GM12878 (cell line): ENCODE data around the gene CKLF. TPM values are rescaled to one million over a fixed set of nuclear protein-coding genes. Genes with fewer than 3 reads are reported as not detected.
A peak's percentile ranks its signal among the peaks of the same experiment; 100 is the strongest.

Source experiments
- ATAC-seq: fragments of 200-7000 bp; cut with Tn5 transposase; 3 replicates; pipeline ENCODE4 v1.9.1; 2020; ENCODE audit warnings: mild to moderate bottlenecking, moderate library complexity
- BruUV-seq: library from RNA; stranded (reverse); fragments of 400-500 nt; replicated peaks from 2 replicates; lab custom pipeline; 2021; lab: Mats Ljungman, UMichigan
- CTCF ChIA-PET: fragments of 300-600 bp; sonication (Branson Sonifier 250); formaldehyde crosslinking; extraction: SDS; loops from one replicate; lab custom pipeline; 2021; ENCODE audit warnings: inconsistent platforms; lab: Yijun Ruan, JAX
- POLR2A ChIA-PET: fragments of 350-600 bp; formaldehyde crosslinking; extraction: SDS; loops from one replicate; lab custom pipeline; 2021; ENCODE audit warnings: inconsistent platforms; lab: Charles Lee
- RAD21 ChIA-PET: fragments of 300-600 bp; sonication (Branson Sonifier 250); formaldehyde crosslinking; loops from one replicate; lab custom pipeline; 2023; ENCODE audit warnings: antibody characterized with exemption; ENCODE audit not compliant: unreplicated experiment; lab: Charles Lee
- SMC1A ChIA-PET: fragments of 300-600 bp; sonication (Branson Sonifier 250); formaldehyde crosslinking; loops from one replicate; lab custom pipeline; 2023; ENCODE audit not compliant: unreplicated experiment, uncharacterized antibody; lab: Charles Lee
- DNase-seq: peaks from one replicate; pipeline ENCODE4 v3.0.0-alpha.2; 2011; ENCODE audit warnings: low read depth, low spot score
- FAIRE-seq: peaks from 3 replicates; lab custom pipeline; 2011; peaks lifted over from hg19 to GRCh38; lab: Jason Lieb, UNC
- H2AFZ ChIP-seq: 2 replicates; pipeline ENCODE4 v1.6.0; 2011; ENCODE audit warnings: low read depth, low read length, control low read depth; ENCODE audit not compliant: control insufficient read depth
- H3K27ac ChIP-seq: 2 replicates; pipeline ENCODE4 v1.5.1; 2011; ENCODE audit warnings: control low read depth; ENCODE audit not compliant: control insufficient read depth, insufficient read depth
- H3K27me3 ChIP-seq, 2 experiments: replicated peaks in 1 of 2; 2 replicates each; pipeline versions ENCODE4 v1.6.0 to v1.6.1; 2011; ENCODE audit warnings: low read length in 1 of 2; ENCODE audit not compliant: control insufficient read depth in 2 of 2, insufficient read depth in 2 of 2
- H3K36me3 ChIP-seq, 2 experiments: 2 replicates each; pipeline ENCODE4 v1.5.1; 2011; ENCODE audit warnings: low read length in 1 of 2; ENCODE audit not compliant: control insufficient read depth in 2 of 2, insufficient read depth in 2 of 2
- H3K4me1 ChIP-seq: 2 replicates; pipeline ENCODE4 v1.6.1; 2011; ENCODE audit warnings: mild to moderate bottlenecking, low read length, moderate library complexity, mixed read lengths; ENCODE audit not compliant: control insufficient read depth, insufficient read depth
- H3K4me2 ChIP-seq: 2 replicates; pipeline ENCODE4 v1.6.0; 2011; ENCODE audit warnings: control low read depth; ENCODE audit not compliant: control insufficient read depth, insufficient read depth
- H3K4me3 ChIP-seq: fragments of 200-600 bp; sonication (generic); 2 replicates; pipeline ENCODE4 v1.5.1; 2016
- H3K79me2 ChIP-seq: 2 replicates; pipeline ENCODE4 v1.6.0; 2011; ENCODE audit warnings: low read length; ENCODE audit not compliant: control insufficient read depth, insufficient read depth
- H3K9ac ChIP-seq: 2 replicates; pipeline ENCODE4 v1.8.0; 2011; ENCODE audit warnings: low read length, control low read depth, mixed read lengths; ENCODE audit not compliant: control insufficient read depth, insufficient read depth
- H3K9me3 ChIP-seq: replicated peaks from 3 replicates; pipeline ENCODE4 v1.5.1; 2011; ENCODE audit warnings: mild to moderate bottlenecking, low read length; ENCODE audit not compliant: control insufficient read depth, insufficient read depth
- H4K20me1 ChIP-seq: 2 replicates; pipeline ENCODE4 v1.6.0; 2011; ENCODE audit not compliant: control insufficient read depth, insufficient read depth
- CBX5 ChIP-seq: sonication (generic); IDR thresholded peaks from 2 replicates; pipeline ENCODE4 v1.6.1; 2016; ENCODE audit warnings: low read depth, moderate library complexity, mild to moderate bottlenecking, inconsistent platforms
- IKZF1 ChIP-seq: fragments of 450-650 bp; conservative IDR thresholded peaks from 2 replicates; pipeline ENCODE4 v1.6.1; 2017; ENCODE audit warnings: antibody characterized with exemption, mild to moderate bottlenecking
- IRF4 ChIP-seq: IDR thresholded peaks from 2 replicates; pipeline ENCODE4 v1.6.1; 2011; ENCODE audit warnings: low read depth, low read length
- KDM1A ChIP-seq: fragments of 200-600 bp; sonication (generic); IDR thresholded peaks from 2 replicates; pipeline ENCODE4 v1.6.1; 2016; ENCODE audit warnings: borderline replicate concordance
- LARP7 ChIP-seq: fragments of 450-650 bp; IDR thresholded peaks from 2 replicates; pipeline ENCODE4 v1.6.1; 2017; ENCODE audit warnings: mild to moderate bottlenecking
- MEF2B ChIP-seq: fragments of 450-650 bp; IDR thresholded peaks from 2 replicates; pipeline ENCODE4 v1.6.1; 2018; ENCODE audit warnings: mild to moderate bottlenecking, moderate library complexity; ENCODE audit not compliant: partially characterized antibody, poor library complexity, severe bottlenecking
- MTA2 ChIP-seq: fragments of 450-650 bp; IDR thresholded peaks from 2 replicates; pipeline ENCODE4 v1.6.1; 2016; ENCODE audit warnings: low read depth, mild to moderate bottlenecking, moderate library complexity
- NFIC ChIP-seq: IDR thresholded peaks from 2 replicates; pipeline ENCODE4 v1.6.1; 2012; ENCODE audit warnings: low read depth, mild to moderate bottlenecking, inconsistent platforms, low read length, moderate library complexity
- POLR2A ChIP-seq: IDR thresholded peaks from 2 replicates; pipeline ENCODE4 v1.6.1; 2011; ENCODE audit warnings: low read depth, mild to moderate bottlenecking, low read length
- POLR2AphosphoS5 ChIP-seq: IDR thresholded peaks from 2 replicates; pipeline ENCODE4 v1.6.1; 2011; ENCODE audit warnings: mild to moderate bottlenecking, low read length, inconsistent platforms
- RAD21 ChIP-seq: IDR thresholded peaks from 2 replicates; pipeline ENCODE4 v1.6.1; 2011; ENCODE audit warnings: mild to moderate bottlenecking, low read depth, low read length, moderate library complexity; ENCODE audit not compliant: insufficient read depth
- SIN3A ChIP-seq: IDR thresholded peaks from 2 replicates; pipeline ENCODE4 v1.6.1; 2012; ENCODE audit warnings: low read depth, low read length, improper control_type of control experiment
- STAT3 ChIP-seq: IDR thresholded peaks from 2 replicates; pipeline ENCODE4 v1.6.1; 2011; ENCODE audit warnings: low read depth, low read length, improper control_type of control experiment
- TARDBP ChIP-seq: IDR thresholded peaks from 2 replicates; pipeline ENCODE4 v1.6.1; 2016; ENCODE audit warnings: borderline replicate concordance
- TBL1XR1 ChIP-seq: IDR thresholded peaks from 2 replicates; pipeline ENCODE4 v1.6.1; 2012; ENCODE audit warnings: low read depth, low read length, improper control_type of control experiment
- ZNF217 ChIP-seq: fragments of 450-650 bp; IDR thresholded peaks from 2 replicates; pipeline ENCODE4 v1.6.1; 2017; ENCODE audit warnings: antibody characterized with exemption, mild to moderate bottlenecking
- WGBS: methylation state at CpG from one replicate; pipeline ENCODE4 v1.1.6; 2016; ENCODE audit warnings: low lambda C conversion rate; ENCODE audit not compliant: insufficient replicate concordance, insufficient coverage; ENCODE audit errors: missing lambda C conversion rate; 5-methylcytosine and 5-hydroxymethylcytosine counted together
- in situ Hi-C: fragments of 300-500 bp; cut with MboI; formaldehyde crosslinking; loops from 9 replicates; pipeline ENCODE4 v1.14.3; 2018; ENCODE audit warnings: mixed read lengths
- intact Hi-C: fragments of 100-400 bp; cut with micrococcal nuclease; formaldehyde crosslinking; loops from one replicate; pipeline ENCODE4 v1.14.2; 2022; ENCODE audit not compliant: unreplicated experiment
- polyA plus RNA-seq, 11 experiments: library from polyadenylated mRNA; depleted of rRNA in 4 of 11; unstranded in 6 of 11; stranded (reverse) in 5 of 11; fragments of >200 nt; fragmentation: Nextera tagmentation in 4 of 11; fragmentation: Illumina TruSeq in 1 of 11; extraction: Ambion mirVana in 4 of 11; extraction: Trizol in 1 of 11; gene quantifications; 1 replicate in 1 of 11; 2 replicates in 10 of 11; pipeline versions ENCODE4 v1.2.1 to v1.2.3, GENCODE V29; 2011 to 2016; ENCODE audit warnings: inconsistent platforms in 2 of 11, missing spikeins in 2 of 11, low read depth in 1 of 11
- total RNA-seq, 4 experiments: library from RNA; depleted of rRNA in 3 of 4; stranded (reverse); fragments of >200 nt in 3 of 4; fragmentation: Illumina TruSeq in 1 of 4; extraction: Trizol in 1 of 4; gene quantifications; 2 replicates each; pipeline versions ENCODE4 v1.2.1 to v1.2.3, GENCODE V29; 2013 to 2021
- TF ChIP-seq, protein P1 (sequence below): IDR thresholded peaks from 2 replicates; pipeline ENCODE4 v1.6.1; 2011; ENCODE audit warnings: borderline replicate concordance, low read depth, mild to moderate bottlenecking, moderate library complexity, mixed read lengths, low read length; ENCODE audit not compliant: insufficient read depth; ENCODE audit errors: extremely low read length
- TF ChIP-seq, protein P2 (sequence below): fragments of 450-650 bp; IDR thresholded peaks from 2 replicates; pipeline ENCODE4 v1.6.1; 2017; ENCODE audit warnings: mild to moderate bottlenecking, moderate library complexity

CKLF gene
- total and polyA plus RNA-seq, 10 of the 15 experiments (the other 5 are each of a cell fraction or from before 2014, with no cell fraction given), result 40.8 to 193 (median 109) TPM

DNA sequence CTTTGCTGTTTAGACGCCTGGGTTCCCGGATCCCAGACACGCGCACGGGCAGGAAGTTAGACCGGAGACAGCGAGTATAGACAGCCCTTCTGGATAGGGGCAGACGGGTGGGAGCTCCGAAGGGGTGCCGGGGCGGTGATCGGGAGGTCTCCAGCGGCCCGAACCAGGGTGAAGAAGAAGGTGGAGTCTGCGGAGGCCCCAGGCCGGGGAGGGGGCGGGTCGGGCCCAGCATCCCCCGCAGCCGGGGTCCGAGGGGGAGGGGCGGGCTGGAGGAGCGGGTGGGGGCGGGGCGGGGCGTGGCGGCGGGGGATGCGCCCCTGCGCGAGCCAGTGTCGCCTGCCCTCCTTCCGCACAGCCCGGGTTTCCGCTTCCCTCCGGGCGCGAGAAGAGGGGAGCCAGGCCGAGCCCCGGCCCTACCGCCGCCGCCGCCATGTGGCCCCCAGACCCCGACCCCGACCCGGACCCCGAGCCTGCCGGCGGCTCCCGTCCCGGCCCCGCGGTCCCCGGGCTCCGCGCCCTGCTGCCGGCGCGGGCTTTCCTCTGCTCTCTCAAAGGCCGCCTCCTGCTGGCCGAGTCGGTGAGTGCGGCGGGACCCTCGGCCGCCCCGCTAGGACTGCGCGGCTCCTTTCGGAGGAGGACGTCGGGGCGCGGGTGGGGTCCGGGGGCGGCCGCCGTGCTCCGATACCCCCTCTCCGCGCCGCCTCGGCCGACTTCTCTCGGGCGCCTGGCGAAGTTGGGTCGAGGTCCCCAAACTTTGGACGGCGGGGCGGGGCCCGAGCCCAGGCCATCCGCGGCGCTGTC, 52.2 kb downstream of the CKLF start, which contains the start of gene CMTM3:
TSS of gene CMTM3 (plus strand) at position 329 of the 801 bp plus-strand sequence. CDS start at position 431, 102 bp downstream.
- in situ Hi-C loops, result no loop called here
- Histone ChIP-seq H3K4me2 (peak within 1 kb of the TSS; percentile 81), H2AFZ (peak within 1 kb of the TSS; percentile 47), H3K9ac (peak within 1 kb of the TSS; percentile 62), H3K4me3 (peak within 1 kb of the TSS; percentile 72), H3K27ac (peak within 1 kb of the TSS; percentile 32; the same call in 1 of the 2 replicates), H3K9me3 (peaks cover 14% of the 10 kb centered on the region; the same call in 2 of the 3 replicates), H3K4me1 (peaks cover 17% of the 10 kb centered on the region), H4K20me1 (no peaks in the 10 kb centered on the region), H3K36me3 (peaks cover 0 to 2% of the 10 kb centered on the region in 2 experiments; a peak in 2 of 4 replicates), H3K27me3 (no peaks in the 10 kb centered on the region), H3K79me2 (no peaks in the 10 kb centered on the region)
- ChIA-PET SMC1A (interaction anchor here (1.3 to 1.8 kb wide), 3 partner anchors 14 to 53 kb away, joined by 5 read pairs; partner anchors contain the start of gene CKLF), RAD21 (interaction anchor here (0.6 to 1.8 kb wide), 8 partner anchors 15 to 198 kb away, joined by 3 to 8 read pairs (median 4); no protein-coding TSS in a partner anchor), CTCF (interaction anchor here (0.7 to 3.7 kb wide), 9 partner anchors 11 to 871 kb away, joined by 3 to 24 read pairs (median 3); no protein-coding TSS in a partner anchor), POLR2A (interaction anchor here (0.5 to 1.2 kb wide), 2 partner anchors 14 to 65 kb away, joined by 4 to 5 read pairs; no protein-coding TSS in a partner anchor)
- no peak for DNase-seq
- WGBS, result 0% methylated on average over 44 of the region's 96 CpGs
- peak; percentile 67 for ATAC-seq
- intact Hi-C loops, result loop anchor here (1.0 to 5.0 kb wide), 3 partner anchors 52 to 198 kb away; partner anchors contain the start of genes CKLF and TK2
- no peak for FAIRE-seq
- no TSS peak for BruUV-seq
- TF ChIP-seq, protein P1, sequence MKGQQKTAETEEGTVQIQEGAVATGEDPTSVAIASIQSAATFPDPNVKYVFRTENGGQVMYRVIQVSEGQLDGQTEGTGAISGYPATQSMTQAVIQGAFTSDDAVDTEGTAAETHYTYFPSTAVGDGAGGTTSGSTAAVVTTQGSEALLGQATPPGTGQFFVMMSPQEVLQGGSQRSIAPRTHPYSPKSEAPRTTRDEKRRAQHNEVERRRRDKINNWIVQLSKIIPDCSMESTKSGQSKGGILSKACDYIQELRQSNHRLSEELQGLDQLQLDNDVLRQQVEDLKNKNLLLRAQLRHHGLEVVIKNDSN, result no peak
- TF ChIP-seq LARP7 (peak; percentile 55; the same call in 1 of the 2 replicates), POLR2A (peak; percentile 59; the same call in 1 of the 2 replicates), KDM1A (no peak), IRF4 (no peak), NFIC (no peak), STAT3 (no peak), POLR2AphosphoS5 (no peak), SIN3A (no peak), MEF2B (no peak), IKZF1 (peak; percentile 46; the same call in 1 of the 2 replicates), CBX5 (0 out of 2 replicates have a peak, but pooled peaks have one; percentile 48), TBL1XR1 (no peak), TARDBP (no peak), ZNF217 (no peak), MTA2 (peak; percentile 4; the same call in 1 of the 2 replicates), RAD21 (peak; percentile 57)
- TF ChIP-seq, protein P2, sequence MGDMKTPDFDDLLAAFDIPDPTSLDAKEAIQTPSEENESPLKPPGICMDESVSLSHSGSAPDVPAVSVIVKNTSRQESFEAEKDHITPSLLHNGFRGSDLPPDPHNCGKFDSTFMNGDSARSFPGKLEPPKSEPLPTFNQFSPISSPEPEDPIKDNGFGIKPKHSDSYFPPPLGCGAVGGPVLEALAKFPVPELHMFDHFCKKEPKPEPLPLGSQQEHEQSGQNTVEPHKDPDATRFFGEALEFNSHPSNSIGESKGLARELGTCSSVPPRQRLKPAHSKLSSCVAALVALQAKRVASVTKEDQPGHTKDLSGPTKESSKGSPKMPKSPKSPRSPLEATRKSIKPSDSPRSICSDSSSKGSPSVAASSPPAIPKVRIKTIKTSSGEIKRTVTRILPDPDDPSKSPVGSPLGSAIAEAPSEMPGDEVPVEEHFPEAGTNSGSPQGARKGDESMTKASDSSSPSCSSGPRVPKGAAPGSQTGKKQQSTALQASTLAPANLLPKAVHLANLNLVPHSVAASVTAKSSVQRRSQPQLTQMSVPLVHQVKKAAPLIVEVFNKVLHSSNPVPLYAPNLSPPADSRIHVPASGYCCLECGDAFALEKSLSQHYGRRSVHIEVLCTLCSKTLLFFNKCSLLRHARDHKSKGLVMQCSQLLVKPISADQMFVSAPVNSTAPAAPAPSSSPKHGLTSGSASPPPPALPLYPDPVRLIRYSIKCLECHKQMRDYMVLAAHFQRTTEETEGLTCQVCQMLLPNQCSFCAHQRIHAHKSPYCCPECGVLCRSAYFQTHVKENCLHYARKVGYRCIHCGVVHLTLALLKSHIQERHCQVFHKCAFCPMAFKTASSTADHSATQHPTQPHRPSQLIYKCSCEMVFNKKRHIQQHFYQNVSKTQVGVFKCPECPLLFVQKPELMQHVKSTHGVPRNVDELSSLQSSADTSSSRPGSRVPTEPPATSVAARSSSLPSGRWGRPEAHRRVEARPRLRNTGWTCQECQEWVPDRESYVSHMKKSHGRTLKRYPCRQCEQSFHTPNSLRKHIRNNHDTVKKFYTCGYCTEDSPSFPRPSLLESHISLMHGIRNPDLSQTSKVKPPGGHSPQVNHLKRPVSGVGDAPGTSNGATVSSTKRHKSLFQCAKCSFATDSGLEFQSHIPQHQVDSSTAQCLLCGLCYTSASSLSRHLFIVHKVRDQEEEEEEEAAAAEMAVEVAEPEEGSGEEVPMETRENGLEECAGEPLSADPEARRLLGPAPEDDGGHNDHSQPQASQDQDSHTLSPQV, result 0 out of 2 replicates have a peak, but pooled peaks have one; percentile 51
